CD4-positive, alpha-beta T cell (primary cell): ENCODE measurements around the gene GRM4. TPM values are rescaled to one million over a fixed set of nuclear protein-coding genes. Genes with fewer than 3 reads are reported as not detected.

Experiments used
- ATAC-seq: fragments of 200-7000 bp; cut with Tn5 transposase; one replicate; pipeline ENCODE4 v1.10.0; 2022; ENCODE audit warnings: mild to moderate bottlenecking; ENCODE audit not compliant: poor library complexity
- CTCF ChIA-PET: fragments of 350-600 bp; sonication (Branson Sonifier 250); formaldehyde crosslinking; loops from one replicate; lab custom pipeline; 2021; ENCODE audit warnings: antibody characterized with exemption, inconsistent platforms; lab: Charles Lee
- POLR2A ChIA-PET: fragments of 350-600 bp; sonication (Branson Sonifier 250); formaldehyde crosslinking; loops from one replicate; lab custom pipeline; 2021; ENCODE audit warnings: antibody characterized with exemption, inconsistent platforms; lab: Charles Lee
- DNase-seq, 14 experiments: peaks; one replicate each; pipeline ENCODE4 v3.0.0-alpha.2; 2013 to 2020; ENCODE audit warnings: mixed read lengths in 2 of 14
- H3K27ac ChIP-seq, 2 donors: one replicate each; pipeline versions ENCODE4 v1.5.1 to v1.7.0; 2013; ENCODE audit warnings: low read length in 2 of 2, low read depth in 1 of 2, mild to moderate bottlenecking in 1 of 2
- H3K27me3 ChIP-seq, 2 experiments: 1 replicate in 1 of 2; 2 replicates in 1 of 2; pipeline versions ENCODE4 v1.6.1 to v1.7.0; 2013; ENCODE audit warnings: low read length in 2 of 2, control low read depth in 1 of 2, mild to moderate bottlenecking in 1 of 2, moderate library complexity in 1 of 2; ENCODE audit not compliant: insufficient read depth in 2 of 2, control insufficient read depth in 1 of 2
- H3K36me3 ChIP-seq: one replicate; pipeline ENCODE4 v1.6.1; 2013; ENCODE audit warnings: low read length, control low read depth; ENCODE audit not compliant: insufficient read depth
- H3K4me1 ChIP-seq: one replicate; pipeline ENCODE4 v1.6.1; 2013; ENCODE audit warnings: low read length, control low read depth; ENCODE audit not compliant: insufficient read depth
- H3K4me3 ChIP-seq: one replicate; pipeline ENCODE4 v1.5.1; 2013; ENCODE audit warnings: mild to moderate bottlenecking, low read length, moderate library complexity
- H3K9me3 ChIP-seq, 2 experiments: 1 replicate in 1 of 2; 2 replicates in 1 of 2; pipeline versions ENCODE4 v1.6.1 to v1.7.0; 2013; ENCODE audit warnings: low read length in 2 of 2, mild to moderate bottlenecking in 2 of 2, control low read depth in 1 of 2, moderate library complexity in 1 of 2; ENCODE audit not compliant: control insufficient read depth in 1 of 2, insufficient read depth in 1 of 2
- H3K27ac Mint-ChIP-seq: one replicate; pipeline ENCODE4 v1.8.0; 2020; ENCODE audit warnings: mixed read lengths
- H3K27me3 Mint-ChIP-seq: one replicate; pipeline ENCODE4 v1.8.0; 2021; ENCODE audit warnings: mixed read lengths
- H3K36me3 Mint-ChIP-seq: one replicate; pipeline ENCODE4 v1.8.0; 2021; ENCODE audit warnings: low read depth, mixed read lengths
- H3K4me1 Mint-ChIP-seq: one replicate; pipeline ENCODE4 v1.8.0; 2021; ENCODE audit warnings: low read depth, mixed read lengths
- H3K4me3 Mint-ChIP-seq: one replicate; pipeline ENCODE4 v1.8.0; 2020; ENCODE audit warnings: mild to moderate bottlenecking, mixed read lengths
- H3K9me3 Mint-ChIP-seq: one replicate; pipeline ENCODE4 v1.8.0; 2020; ENCODE audit warnings: mixed read lengths
- CTCF ChIP-seq: fragments of 200-600 bp; IDR thresholded peaks from one replicate; pipeline ENCODE4 v1.8.0; 2022; ENCODE audit warnings: antibody characterized with exemption, mild to moderate bottlenecking
- intact Hi-C, 2 experiments: fragments of 100-400 bp; cut with DNase I in 1 of 2; cut with micrococcal nuclease in 1 of 2; formaldehyde crosslinking; loops; one replicate each; pipeline versions ENCODE4 v1.15.1 to v1.9.0; 2023 to 2025; cut with DNase I, micrococcal nuclease
- total RNA-seq, 174 experiments: library from RNA in 2 of 174; stranded (reverse) in 2 of 174; gene quantifications; one replicate each; pipeline ENCODE4 v1.2.3 and lab custom pipeline; 2021 to 2026

The GRM4 gene
- total RNA-seq, 2 experiments from 2014 or later, result 0.08 TPM; not detected in 1

GRCh38 chr6:34130862-34131261, 15.0 kb downstream of the GRM4 start:
- Mint-ChIP-seq H3K27me3 (peaks cover 69% of the 10 kb centered on the region), H3K4me3 (no peak overlapping the region), H3K4me1 (no peaks in the 10 kb centered on the region), H3K36me3 (no peaks in the 10 kb centered on the region), H3K9me3 (no peaks in the 10 kb centered on the region), H3K27ac (no peak overlapping the region)
- POLR2A ChIA-PET, result no interaction called here
- Histone ChIP-seq H3K9me3 (peaks cover 0 to 19% of the 10 kb centered on the region in 2 experiments), H3K4me3 (no peak overlapping the region), H3K27me3 (peaks cover 13 to 19% of the 10 kb centered on the region in 2 experiments), H3K36me3 (no peaks in the 10 kb centered on the region), H3K27ac (no peak overlapping the region), H3K4me1 (no peaks in the 10 kb centered on the region)
- DNase-seq (no peak), ATAC-seq (no peak)
- no peak for TF ChIP-seq CTCF
- intact Hi-C loops, result no loop called here
- CTCF ChIA-PET, result no interaction called here

GRCh38 chr6:34129753-34130152, 16.1 kb downstream of the GRM4 start:
- Histone ChIP-seq H3K4me1 (no peaks in the 10 kb centered on the region), H3K36me3 (no peaks in the 10 kb centered on the region), H3K27me3 (peaks cover 5 to 14% of the 10 kb centered on the region in 2 experiments), H3K4me3 (no peak overlapping the region), H3K9me3 (peaks cover 0 to 19% of the 10 kb centered on the region in 2 experiments), H3K27ac (no peak overlapping the region)
- DNase-seq (no peak), ATAC-seq (no peak)
- no peaks in the 10 kb centered on the region for H3K9me3 Mint-ChIP-seq
- H3K36me3 Mint-ChIP-seq, result no peaks in the 10 kb centered on the region
- peaks cover 61% of the 10 kb centered on the region for H3K27me3 Mint-ChIP-seq
- intact Hi-C loops, result no loop called here
- no peak for TF ChIP-seq CTCF
- ChIA-PET POLR2A (no interaction called here), CTCF (no interaction called here)
- H3K4me3 Mint-ChIP-seq, result no peak overlapping the region
- no peak overlapping the region for H3K27ac Mint-ChIP-seq
- no peaks in the 10 kb centered on the region for H3K4me1 Mint-ChIP-seq

GRCh38 chr6:34128045-34128444, 17.8 kb downstream of the GRM4 start:
- intact Hi-C loops, result no loop called here
- no peak overlapping the region for H3K27ac ChIP-seq
- ATAC-seq (no peak), DNase-seq (no peak)
- H3K9me3 ChIP-seq, result peaks cover 0 to 14% of the 10 kb centered on the region in 2 experiments
- no peak overlapping the region for H3K4me3 ChIP-seq
- TF ChIP-seq CTCF, result no peak
- peaks cover 59% of the 10 kb centered on the region for H3K27me3 Mint-ChIP-seq
- no peaks in the 10 kb centered on the region for H3K36me3 Mint-ChIP-seq
- no peaks in the 10 kb centered on the region for H3K4me1 ChIP-seq
- ChIA-PET POLR2A (no interaction called here), CTCF (no interaction called here)
- no peaks in the 10 kb centered on the region for H3K9me3 Mint-ChIP-seq
- H3K4me1 Mint-ChIP-seq, result no peaks in the 10 kb centered on the region
- H3K27ac Mint-ChIP-seq, result no peak overlapping the region
- peaks cover 5 to 8% of the 10 kb centered on the region in 2 experiments for H3K27me3 ChIP-seq
- no peaks in the 10 kb centered on the region for H3K36me3 ChIP-seq
- H3K4me3 Mint-ChIP-seq, result no peak overlapping the region
